Psoas muscle (tissue), 8 donors: ENCODE measurements around the gene FMC1. TPM values are rescaled to one million over a fixed set of nuclear protein-coding genes. Genes with fewer than 3 reads are reported as not detected.
"Not testable (repeated sequence)": the region's sequence is repeated elsewhere in the genome, so short reads cannot be mapped to it uniquely, and the experiment has no call there.

Experiments
- ATAC-seq, 4 donors: fragments of 200-7000 bp; cut with Tn5 transposase; one replicate each; pipeline ENCODE4 v1.9.1; 2020; ENCODE audit warnings: moderate library complexity in 3 of 4, mild to moderate bottlenecking in 2 of 4
- DNase-seq, 2 donors: peaks; one replicate each; pipeline ENCODE4 v3.0.0-alpha.2; 2020
- H3K27ac ChIP-seq: fragments of 200-600 bp; one replicate; pipeline ENCODE4 v1.8.0; 2022
- H3K27me3 ChIP-seq, 3 donors: fragments of 200-600 bp in 1 of 3; one replicate each; pipeline versions ENCODE4 v1.6.1 to v1.8.0; 2013 to 2022; ENCODE audit warnings: low read length in 2 of 3, mild to moderate bottlenecking in 2 of 3, moderate library complexity in 1 of 3; ENCODE audit not compliant: insufficient read depth in 3 of 3
- H3K36me3 ChIP-seq, 2 donors: fragments of 200-600 bp in 1 of 2; one replicate each; pipeline versions ENCODE4 v1.6.1 to v1.8.0; 2013 to 2022; ENCODE audit warnings: low read depth in 1 of 2, mild to moderate bottlenecking in 1 of 2, moderate library complexity in 1 of 2; ENCODE audit not compliant: insufficient read depth in 1 of 2
- H3K4me1 ChIP-seq: fragments of 200-600 bp; one replicate; pipeline ENCODE4 v1.8.0; 2022
- H3K4me3 ChIP-seq: fragments of 200-600 bp; one replicate; pipeline ENCODE4 v1.8.0; 2022; ENCODE audit warnings: mild to moderate bottlenecking
- H3K9me3 ChIP-seq: fragments of 200-600 bp; one replicate; pipeline ENCODE4 v1.8.0; 2022
- CTCF ChIP-seq: fragments of 200-600 bp; IDR thresholded peaks from one replicate; pipeline ENCODE4 v1.8.0; 2022; ENCODE audit warnings: antibody characterized with exemption
- WGBS, 3 donors: extraction: QIAGEN DNeasy Blood & Tissue Kit; methylation state at CpG; one replicate each; pipeline versions ENCODE4 v1.1.6 to v1.1.7; 2013; 5-methylcytosine and 5-hydroxymethylcytosine counted together
- intact Hi-C, 2 donors: fragments of 100-400 bp; cut with DNase I; formaldehyde crosslinking; loops; one replicate each; pipeline versions ENCODE4 v1.11.0 to v1.14.2; 2022
- polyA plus RNA-seq, 3 donors: library from polyadenylated mRNA; stranded (reverse); fragments of 200-250 nt; gene quantifications; one replicate each; pipeline ENCODE4 v1.2.3, GENCODE V29; 2013
- total RNA-seq, 4 donors: library from RNA; stranded (reverse); fragmentation: NEBNext Ultra II Directional in 2 of 4; extraction: Animal tissue kit (Norgen Biotek cat#: 25700) in 2 of 4; gene quantifications; one replicate each; pipeline versions ENCODE4 v1.2.1 to v1.2.4, GENCODE V29; 2021 to 2023
- donor health status: healthy with polysubstance abuse.
- donor health status: DM: no; HTN: no; CAD: no; lungs with moderate emphysema.
- donor health status: Bipolar disorder and iron deficiency.
- donor health status: healthy.
- donor health status: DM: yes; HTN: yes; CAD: no.
- donor health status: DM: no; HTN: no; CAD: no.
- donor health status: DM: no; HTN: no; CAD: no.
- donor health status: DM: yes; HTN: yes; CAD: no.

Gene FMC1
- total and polyA plus RNA-seq, 7 donors = 21.3 to 50.4 (median 32.1) TPM

DNA sequence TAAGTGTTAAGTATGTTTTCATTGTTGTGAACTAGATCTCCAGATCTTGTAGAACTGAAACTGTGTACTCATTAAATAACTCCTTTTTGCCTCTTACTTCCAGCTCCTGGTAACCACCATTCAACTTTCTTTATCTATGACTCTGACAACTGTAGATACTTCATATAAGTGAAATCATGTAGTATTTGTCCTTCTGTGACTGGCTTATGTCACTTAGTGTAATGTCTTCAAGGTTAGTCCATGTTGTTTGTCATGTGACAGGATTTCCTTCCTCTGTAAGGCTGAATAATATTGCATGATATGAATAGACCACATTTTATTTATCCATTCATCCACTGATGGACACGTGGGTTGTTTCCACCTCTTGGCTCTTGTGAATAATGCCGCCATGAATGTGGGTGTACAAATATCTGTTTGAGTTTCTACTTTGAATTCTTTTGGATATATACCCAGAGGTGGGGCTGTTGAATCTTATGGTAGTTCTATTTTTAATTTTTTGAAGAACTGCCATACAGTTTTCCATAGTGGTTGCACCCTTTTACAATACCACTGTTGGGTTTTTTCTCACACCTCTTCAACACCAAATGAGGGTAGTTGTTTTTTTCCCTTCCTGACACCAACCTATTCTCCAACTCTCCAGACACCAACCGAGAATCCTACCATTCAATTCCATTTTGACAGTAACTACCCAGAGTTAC, 10.7 kb upstream of the FMC1 start:
- WGBS, 3 donors = 83 to 84% (median 83%) methylated on average over 3 of the region's 3 CpGs
- intact Hi-C loops = no loop called here
- no peak for TF ChIP-seq CTCF
- Histone ChIP-seq H3K27me3 (no peaks in the 10 kb centered on the region), H3K27ac (no peak overlapping the region), H3K4me1 (no peaks in the 10 kb centered on the region), H3K4me3 (no peak overlapping the region), H3K36me3 (no peaks in the 10 kb centered on the region), H3K9me3 (no peaks in the 10 kb centered on the region)
- DNase-seq = no peak
- ATAC-seq = no peak

- no peaks in the 10 kb centered on the region for H3K36me3 ChIP-seq
- no peaks in the 10 kb centered on the region for H3K9me3 ChIP-seq
- intact Hi-C loops = no loop called here
- no peak overlapping the region for H3K27ac ChIP-seq
- no peak for TF ChIP-seq CTCF
- H3K4me1 ChIP-seq = no peaks in the 10 kb centered on the region
- DNase-seq (no peak), ATAC-seq (no peak)
- WGBS, 3 donors = 70 to 73% (median 71%) methylated on average over 5 of the region's 5 CpGs
- no peak overlapping the region for H3K4me3 ChIP-seq
- H3K27me3 ChIP-seq = no peaks in the 10 kb centered on the region
Measured at GRCh38 chr7:139332697-139333359, 8.3 kb upstream of the FMC1 start.

DNA sequence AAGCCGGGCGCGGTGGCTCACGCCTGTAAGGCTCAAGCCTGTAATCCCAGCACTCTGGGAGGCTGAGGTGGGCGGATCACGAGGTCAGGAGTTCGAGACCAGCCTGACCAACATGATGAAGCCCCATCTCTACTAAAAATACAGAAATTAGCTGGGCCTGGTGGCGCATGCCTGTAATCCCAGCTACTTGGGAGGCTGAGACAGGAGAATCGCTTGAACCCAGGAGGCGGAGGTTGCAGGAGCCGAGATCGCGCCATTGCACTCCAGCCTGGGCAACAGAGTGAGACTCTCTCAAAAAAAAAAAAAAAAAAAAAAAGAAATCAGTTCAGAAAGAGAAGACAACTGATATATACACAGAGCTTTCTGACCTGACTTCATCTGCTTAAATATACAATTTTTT, 7.7 kb upstream of the FMC1 start:
- ATAC-seq, intact Hi-C loops, DNase-seq, H3K27ac ChIP-seq, H3K27me3 ChIP-seq, H3K36me3 ChIP-seq, H3K4me3 ChIP-seq, H3K9me3 ChIP-seq, H3K4me1 ChIP-seq: not testable (repeated sequence)
- WGBS, 3 donors = 92 to 97% (median 96%) methylated on average over 13 of the region's 13 CpGs

GRCh38 chr7:139334399-139335150, 6.6 kb upstream of the FMC1 start:
- no peak overlapping the region for H3K4me3 ChIP-seq
- ATAC-seq = no peak
- H3K27me3 ChIP-seq = no peaks in the 10 kb centered on the region
- H3K27ac ChIP-seq = no peak overlapping the region
- 89 to 93% (median 91%) methylated on average over 4 of the region's 4 CpGs for WGBS, 3 donors
- no peaks in the 10 kb centered on the region for H3K36me3 ChIP-seq
- intact Hi-C loops = no loop called here
- no peak for DNase-seq
- peaks cover under 1% of the 10 kb centered on the region for H3K9me3 ChIP-seq
- H3K4me1 ChIP-seq = no peaks in the 10 kb centered on the region
- no peak for TF ChIP-seq CTCF

DNA sequence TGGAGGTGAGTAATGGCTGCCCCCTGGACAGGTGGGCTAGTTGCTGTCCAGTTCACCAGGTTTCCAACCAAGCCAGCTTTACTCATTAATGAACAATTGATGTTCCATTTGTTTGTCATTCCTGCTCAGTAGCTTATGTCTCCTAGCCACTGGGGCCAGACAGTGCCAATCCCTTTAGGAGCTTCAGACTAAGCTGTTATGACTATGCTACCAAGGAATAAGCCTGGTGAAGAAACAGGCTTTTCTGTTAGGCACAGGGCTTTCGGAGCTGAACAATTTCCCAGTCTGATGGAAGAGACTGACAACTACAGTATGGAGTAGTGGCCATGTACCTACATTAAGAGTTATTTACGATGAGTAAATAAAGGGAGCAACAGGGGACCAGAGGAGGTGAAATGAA, 2.1 kb upstream of the FMC1 start:
- H3K4me3 ChIP-seq = no peak overlapping the region
- WGBS, 3 donors = 98 to 100% (median 99%) methylated on average over 2 of the region's 2 CpGs
- no peak for ATAC-seq
- H3K27me3 ChIP-seq = no peaks in the 10 kb centered on the region
- intact Hi-C loops = no loop called here
- no peaks in the 10 kb centered on the region for H3K36me3 ChIP-seq
- H3K4me1 ChIP-seq = peaks cover 11% of the 10 kb centered on the region
- no peak for TF ChIP-seq CTCF
- H3K27ac ChIP-seq = peak overlapping the region; percentile 98
- DNase-seq = no peak
- peaks cover 4% of the 10 kb centered on the region for H3K9me3 ChIP-seq
